HL-60/S4 treated with retinoic acid at 250 ng/mL for 4 days and 3 days (cell line): ENCODE data around the gene OR6S1.
"Not testable (repeated sequence)": the region's sequence is repeated elsewhere in the genome, so short reads cannot be mapped to it uniquely, and the experiment has no call there.

ENCODE experiments used
- in situ Hi-C: fragments of 300-500 bp; cut with MboI; formaldehyde crosslinking; loops from 2 replicates; pipeline ENCODE4 v1.7.0; 2022; ENCODE audit warnings: low sequenced_read_pairs

OR6S1 gene

DNA sequence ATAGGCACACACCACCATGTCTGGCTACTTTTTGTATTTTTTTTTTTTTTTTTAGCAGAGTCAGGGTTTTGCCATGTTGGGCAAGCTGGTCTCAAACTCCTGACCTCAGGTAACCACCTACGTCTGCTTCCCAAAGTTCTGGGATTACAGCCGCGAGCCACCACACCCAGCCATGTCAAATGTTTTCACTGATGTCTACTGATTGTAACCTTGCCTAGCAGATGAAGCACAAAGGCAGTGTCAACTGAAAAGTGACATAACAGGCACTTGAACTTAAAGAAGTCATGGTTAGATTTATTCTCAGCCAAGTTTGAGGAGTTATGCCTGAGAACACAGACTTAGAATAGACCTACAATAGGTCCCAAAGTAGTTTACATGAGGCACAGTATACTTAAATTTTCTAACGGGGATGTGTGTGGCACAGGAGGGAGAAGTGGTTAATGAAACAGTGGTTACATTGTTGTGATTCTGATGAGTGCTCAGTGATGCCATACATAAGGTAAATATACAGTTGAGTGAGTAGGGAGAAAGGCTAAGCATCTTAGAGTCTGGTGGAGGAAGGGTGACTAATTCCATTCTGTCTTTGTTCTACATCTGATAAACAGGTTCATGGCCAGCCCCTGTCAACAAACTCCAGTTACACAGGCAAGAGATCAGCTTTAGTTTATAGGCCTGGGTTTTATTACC lies 30.2 kb upstream of the OR6S1 start:
- in situ Hi-C loops, result no loop called here

DNA sequence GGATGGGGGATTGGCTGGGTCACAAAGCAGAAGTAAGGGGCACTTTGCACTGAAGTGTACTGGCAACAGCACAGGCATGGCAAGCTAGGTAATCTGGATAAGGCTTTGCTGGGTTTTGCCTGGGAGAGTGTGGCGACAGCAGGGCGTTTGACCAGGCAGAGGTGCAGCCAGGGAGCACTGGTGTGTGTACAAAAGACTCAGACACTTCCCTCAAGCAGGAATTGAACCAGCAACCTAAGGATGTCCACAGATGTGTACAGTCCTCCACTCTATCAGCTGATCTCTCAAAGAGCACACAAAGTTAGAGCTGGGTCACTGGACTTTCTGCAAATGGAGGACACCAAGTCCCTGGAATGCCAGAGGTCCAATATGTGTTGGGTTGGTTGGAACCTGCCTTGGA lies 27.5 kb upstream of the OR6S1 start:
- in situ Hi-C loops, result no loop called here

DNA sequence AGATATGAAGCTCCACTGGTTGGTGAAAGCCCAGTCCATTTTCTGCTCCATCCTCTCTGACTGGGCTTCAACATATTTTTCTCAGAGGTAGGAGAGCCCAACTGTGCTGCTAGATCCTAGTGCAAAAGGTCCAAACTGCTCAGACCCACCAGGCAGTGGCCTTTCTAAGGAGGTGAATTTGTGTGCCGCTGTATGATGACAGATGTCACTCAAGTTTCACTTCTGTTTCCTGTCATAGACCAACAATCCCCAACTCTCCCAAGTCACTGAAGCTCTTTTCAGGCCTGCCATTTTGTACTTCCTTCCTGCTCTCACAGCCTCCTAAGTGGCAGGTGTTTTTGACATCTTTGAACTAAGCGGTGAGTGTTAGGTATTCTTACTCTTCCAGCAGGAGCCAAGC lies 26.5 kb upstream of the OR6S1 start:
- in situ Hi-C loops, result no loop called here

DNA sequence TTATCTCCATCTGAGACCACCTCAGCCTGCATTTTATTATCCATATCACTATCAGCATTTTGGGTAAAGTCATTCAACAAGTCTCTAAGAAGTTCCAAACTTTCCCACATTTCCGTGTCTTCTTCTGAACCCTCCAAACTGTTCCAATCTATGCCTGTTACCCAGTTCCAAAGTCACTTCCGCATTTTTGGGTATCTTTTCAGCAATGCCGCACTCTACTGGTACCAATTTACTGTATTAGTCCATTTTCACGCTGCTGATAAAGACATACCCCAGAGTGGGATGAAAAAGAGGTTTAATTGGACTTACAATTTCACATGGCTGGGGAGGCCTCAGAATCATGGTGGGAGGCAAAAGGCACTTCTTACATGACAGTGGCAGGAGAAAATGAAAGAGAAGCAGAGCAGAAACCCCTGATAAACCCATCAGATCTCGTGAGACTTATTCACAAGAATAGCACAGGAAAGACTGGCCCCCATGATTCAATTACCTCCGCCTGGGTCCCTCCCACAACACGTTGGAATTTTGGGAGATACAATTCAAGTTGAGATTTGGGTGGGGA lies 25.0 kb upstream of the OR6S1 start:
- in situ Hi-C loops, result not testable (repeated sequence)

DNA sequence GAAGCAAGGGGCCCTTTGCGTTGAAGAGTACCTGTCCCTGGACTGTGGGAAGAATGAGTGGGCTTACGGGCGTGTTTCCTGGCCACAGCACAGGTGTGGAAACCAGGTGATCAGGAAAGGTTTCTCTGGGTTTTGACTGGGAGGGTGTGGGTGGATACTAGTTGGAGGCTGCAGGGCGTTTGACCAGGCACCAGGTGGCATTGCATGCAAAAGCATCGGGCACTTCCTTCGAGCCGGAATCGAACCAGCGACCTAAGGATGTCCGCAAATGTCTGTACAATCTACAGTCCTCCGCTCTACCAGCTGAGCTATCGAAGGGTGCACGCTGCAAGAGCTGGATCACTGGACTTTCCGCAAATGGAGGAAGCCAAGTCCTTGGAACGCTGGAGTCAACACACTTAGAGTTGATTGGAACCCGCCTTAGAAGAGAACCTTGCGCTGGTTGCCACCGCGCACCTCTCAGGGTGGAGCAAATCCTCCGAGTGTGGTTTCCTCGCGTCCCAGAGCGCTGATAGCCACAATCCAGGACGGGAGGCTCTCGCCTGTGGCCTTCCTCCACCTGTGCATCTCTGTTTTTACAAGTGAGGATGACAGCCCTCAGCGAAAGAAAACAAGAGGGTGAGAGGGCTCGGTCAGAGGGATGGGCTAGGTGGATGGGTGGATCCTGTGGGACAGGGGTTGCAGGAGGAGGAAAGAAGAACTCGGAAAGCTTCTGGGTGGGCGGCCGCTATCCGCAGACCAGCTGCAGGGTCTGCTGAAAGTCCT lies 21.7 kb upstream of the OR6S1 start:
- in situ Hi-C loops, result no loop called here

DNA sequence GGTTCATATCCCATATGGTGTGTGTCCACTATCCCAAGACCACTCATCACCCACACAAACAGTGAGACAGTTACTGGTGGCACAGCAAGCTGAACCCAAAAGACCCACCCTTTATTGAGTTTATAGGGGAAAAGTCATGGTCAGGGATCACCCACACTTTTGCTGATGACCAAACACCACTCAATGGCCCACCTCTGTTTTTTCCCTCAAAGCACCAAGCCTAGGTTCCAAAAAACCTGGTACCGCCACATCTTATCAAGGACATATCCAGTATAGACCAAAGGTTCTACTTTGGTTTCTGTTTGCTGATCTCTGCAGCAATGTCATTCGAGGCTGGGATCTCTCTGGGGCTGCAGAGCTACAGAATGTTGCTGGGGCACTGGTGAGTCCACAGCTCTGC lies 19.7 kb upstream of the OR6S1 start:
- in situ Hi-C loops, result no loop called here

DNA sequence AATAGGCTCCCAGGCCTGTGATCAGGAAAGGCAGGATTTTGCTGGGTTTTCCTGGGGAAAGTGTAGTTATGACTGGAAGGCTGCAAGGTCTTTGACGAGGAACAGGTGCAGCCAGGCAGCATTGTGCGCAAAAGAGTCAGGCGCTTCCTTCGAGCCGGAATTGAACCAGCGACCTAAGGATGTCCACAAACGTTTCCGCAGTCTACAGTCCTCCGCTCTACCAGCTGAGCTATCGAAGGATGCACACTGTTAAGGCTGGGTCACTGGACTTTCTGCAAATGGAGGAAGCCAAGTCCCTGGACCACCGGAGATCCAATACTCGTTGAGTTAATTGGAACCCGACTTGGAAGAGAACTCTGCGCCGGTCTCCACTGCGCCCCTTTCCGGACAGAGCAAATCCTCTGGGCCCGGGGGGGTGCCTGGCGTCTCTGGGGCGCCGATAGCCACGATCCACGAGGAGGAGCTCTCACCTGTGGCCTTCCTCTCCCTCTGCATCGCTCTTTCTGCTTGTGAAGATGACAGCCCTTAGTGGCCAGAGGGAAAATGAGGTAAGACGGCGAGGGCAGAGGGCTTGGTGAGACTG lies 18.4 kb upstream of the OR6S1 start:
- in situ Hi-C loops, result no loop called here

DNA sequence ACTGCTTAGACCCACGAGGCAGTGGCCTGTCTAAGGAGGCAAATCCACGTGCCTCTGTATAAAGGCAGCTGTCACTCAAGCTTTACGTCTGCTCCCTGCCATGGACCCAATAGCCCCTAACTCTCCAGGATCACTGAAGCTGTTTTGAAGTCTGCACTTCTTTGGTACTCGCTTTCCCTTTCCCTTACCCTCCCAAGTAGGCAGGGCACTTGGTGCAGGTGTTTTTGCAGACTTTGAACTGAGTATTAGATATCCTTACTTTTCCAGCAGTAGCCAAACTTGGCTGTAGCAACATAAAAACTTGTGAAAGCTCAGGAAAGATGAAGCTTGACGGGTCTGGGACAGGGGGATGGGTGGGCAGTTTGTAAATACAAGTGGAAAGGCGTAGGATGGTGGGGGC lies 17.8 kb upstream of the OR6S1 start:
- in situ Hi-C loops, result no loop called here

DNA sequence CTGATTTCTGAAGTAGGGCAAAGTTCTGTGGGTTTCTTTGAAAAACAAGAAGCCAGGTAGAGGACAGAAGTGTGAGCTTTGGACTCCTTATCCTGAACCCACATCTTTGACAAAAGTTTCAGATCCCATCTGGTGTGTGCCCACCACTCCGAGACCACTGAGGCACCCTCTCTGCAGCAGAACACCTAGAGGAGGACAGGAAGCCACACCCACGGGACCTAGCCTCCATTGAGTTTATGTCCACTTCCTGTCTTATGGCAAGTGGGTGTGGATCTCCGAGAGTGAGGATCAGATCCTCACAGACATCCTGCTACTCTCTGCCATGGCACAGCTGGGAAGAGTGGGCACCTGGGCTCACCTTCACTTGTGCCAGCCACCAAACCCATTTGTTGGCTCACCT lies 16.8 kb upstream of the OR6S1 start:
- in situ Hi-C loops, result no loop called here

DNA sequence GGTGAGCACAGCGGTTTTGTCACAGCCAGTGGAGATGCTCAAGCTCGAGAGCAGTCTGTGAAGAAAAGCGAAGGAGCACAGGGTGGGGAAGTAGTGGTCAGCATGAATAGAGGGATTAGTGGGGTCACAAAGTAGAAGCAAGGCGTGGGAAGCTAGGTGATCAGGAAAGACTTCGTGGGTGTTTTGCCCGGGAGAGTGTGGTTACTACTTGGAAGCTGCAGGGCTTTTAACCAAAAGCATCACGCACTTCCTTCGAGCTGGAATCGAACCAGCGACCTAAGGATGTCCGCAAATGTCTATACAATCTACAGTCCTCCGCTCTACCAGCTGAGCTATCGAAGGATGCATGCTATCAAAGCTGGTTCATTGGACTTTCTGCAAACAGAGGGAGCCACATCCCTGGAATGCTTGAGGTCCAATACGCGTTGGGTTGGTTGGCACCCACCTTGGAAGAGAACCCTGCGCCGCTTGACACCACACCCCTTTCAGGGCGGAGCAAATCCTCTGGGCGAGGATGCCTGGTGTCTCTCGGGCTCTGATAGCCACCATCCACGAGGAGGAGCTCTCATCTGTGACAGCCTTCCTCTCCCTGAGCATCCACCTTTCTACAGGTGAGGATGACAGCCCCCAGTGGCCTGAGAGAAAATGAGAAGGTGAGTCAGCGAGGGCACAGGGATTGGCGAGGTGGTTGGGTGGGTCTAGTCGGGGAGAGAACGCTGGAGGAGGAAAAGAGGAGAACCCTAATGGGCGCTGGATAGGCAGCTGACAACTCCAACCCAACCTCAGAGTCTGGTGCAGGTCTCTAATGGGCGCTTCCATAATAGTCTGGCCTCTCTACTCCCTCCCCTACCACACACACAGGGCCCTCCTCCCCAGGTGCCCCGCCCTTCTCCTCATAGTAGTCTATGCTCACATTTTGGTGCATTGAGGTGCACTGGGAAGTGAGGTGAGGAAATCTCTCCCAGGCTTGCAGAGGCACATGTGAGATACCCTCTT lies 16.0 kb upstream of the OR6S1 start:
- in situ Hi-C loops, result no loop called here

DNA sequence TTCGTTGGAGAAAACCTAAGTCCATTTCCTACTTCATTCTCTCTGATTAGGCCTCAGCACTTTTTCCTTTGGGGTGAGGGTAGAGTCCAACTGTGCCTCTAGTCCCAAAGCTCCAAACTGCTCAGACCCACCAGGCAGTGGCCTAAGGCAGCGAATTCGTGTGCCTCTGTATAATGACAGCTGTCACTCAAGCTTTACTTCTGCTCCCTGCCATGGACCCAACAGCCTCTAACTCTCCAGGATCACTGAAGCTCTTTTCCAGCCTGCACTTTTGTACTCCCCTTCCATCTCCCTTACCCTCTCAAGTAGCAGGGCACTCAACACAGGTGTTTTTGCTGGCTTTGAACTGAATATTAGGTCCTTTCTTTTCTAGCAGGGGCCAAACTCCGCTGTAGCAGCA lies 14.8 kb upstream of the OR6S1 start:
- in situ Hi-C loops, result no loop called here

DNA sequence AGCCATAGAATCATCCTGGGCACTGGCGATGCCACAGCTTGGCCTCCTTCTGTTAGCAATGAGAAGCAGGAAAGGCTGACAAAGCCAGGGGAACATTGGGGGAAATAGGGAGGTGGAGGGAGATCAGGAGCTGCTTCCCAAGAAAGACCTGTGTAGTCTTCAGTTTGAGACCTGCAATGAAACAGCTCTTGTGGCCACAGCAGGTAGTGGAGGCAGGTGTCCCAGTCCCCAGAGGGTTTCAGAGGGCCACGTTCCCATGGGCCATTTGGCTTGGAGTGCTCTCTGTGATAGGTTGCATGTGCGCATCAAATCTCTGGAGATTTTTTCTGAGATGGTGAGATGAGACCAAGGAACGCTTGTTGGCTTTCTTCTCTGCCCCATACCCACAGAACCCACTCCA lies 14.4 kb upstream of the OR6S1 start:
- in situ Hi-C loops, result no loop called here

DNA sequence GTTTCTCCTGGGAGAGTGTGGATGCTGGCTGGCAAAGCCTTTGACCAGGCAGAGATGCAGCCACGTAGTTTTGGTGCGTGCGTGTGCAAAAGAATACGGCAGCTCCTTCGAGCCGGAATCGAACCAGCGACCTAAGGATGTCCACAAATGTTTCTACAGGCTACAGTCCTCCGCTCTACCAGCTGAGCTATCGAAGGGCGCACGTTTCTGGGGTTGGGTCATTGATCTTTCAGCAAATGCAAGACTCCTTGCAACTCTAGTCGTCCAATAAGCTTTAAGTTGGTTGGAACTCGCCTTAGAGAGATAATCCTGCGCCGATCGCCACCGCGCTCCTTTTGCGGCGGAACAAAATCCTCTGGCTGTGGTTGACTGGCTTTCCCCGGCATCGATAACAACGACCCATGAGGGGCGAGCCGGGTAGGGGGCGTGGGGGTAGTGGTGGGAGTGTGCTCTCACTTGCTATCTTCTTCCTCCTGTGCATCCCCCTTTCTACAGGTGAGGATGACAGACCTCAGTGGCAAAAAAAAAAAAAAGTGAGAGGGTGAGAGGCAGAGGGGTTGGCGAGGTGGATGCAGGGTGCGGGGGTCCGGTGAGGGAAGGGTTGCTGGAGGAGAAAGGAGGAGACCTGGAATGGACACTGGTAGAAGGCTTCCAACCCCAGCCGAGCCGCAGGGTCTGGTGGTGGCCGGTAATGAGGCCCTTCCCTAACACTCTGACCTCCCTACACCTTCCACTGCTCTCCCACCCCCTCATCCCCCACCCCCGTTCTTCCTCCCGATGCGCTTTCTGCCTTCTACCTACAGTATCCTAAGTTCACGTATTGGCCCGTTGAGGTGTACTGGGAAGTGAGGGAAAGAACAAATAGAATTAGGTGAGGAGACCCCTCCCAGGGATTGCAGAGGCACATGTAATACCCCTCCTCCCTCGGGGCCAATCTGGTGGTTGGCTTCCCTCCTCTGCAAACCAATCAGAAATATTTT lies 11.8 kb upstream of the OR6S1 start:
- in situ Hi-C loops, result no loop called here

DNA sequence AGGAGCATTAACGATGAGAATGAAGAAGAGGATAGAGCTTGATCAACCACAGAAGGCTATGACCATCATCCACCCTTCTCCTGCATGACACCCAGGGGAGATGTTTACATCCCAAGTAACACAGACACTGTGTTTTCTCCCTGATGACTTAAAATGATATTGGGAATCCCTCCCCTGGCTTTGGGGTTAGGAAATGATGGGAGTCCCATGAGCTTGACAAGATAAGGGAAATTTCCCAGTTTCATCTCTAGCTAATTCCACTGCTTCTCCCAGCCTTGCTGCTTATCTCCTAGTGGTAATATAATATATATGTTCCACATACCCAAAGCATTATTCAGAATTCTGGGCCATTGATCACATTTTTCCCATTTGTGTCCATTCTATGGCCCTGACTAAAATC lies 4.0 kb upstream of the OR6S1 start:
- in situ Hi-C loops, result no loop called here

DNA sequence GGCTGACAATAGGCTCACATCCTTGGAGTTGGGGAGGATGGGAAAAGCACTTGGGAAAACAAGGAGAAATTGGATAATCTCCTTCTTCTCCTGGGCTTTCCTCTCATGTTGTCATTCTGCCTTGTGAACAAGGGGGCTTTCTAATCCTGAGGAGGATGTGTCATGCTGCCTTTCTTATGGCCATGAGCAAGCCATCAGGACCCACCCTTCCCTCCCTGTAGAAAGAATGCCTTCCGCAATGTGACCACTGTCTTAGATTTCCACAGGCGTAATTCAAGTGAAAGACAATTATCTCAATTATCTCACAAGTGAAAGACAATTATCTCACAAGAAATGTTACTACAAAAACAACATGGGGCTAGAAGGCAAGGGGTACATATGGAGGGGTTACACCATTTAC lies 3.0 kb upstream of the OR6S1 start:
- in situ Hi-C loops, result no loop called here

DNA sequence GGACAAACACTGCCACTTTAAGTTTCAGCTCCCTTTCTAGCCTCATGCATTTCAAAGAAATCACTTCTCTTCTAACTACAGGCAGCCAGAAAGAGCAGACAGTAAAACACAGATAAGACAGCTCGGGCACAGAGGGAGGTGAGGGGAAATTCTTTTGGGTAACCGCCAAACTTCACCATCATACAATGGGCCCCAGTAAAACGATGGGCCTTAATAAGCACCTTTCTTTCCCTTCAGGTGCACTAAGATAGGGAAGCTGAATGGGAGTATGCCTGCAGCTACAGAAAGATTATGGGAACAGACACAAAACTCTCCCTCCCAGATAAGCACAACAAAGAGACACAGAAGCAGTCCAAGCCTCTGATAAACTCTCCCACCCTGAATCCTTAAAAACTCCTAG lies 1.3 kb upstream of the OR6S1 start:
- in situ Hi-C loops, result not testable (repeated sequence)

DNA sequence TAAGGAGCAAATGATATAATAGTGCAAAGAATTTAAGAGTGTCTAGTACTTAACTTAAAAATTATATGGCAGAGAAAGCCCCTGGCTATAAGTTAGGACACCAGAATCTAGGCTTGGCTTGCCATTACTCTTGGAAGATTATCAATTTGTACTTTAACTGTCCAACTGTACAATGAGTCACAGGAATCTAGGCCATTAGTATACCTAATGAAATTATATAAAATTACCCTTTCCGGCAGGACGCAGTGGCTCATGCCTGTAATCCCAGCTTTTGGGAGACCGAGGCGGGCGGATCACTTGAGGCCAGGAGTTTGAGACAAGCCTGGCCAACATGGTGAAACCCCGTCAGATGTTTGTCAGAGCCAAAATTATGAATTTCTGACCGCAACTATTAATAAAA lies 691 bp upstream of the OR6S1 start:
- in situ Hi-C loops, result no loop called here

DNA sequence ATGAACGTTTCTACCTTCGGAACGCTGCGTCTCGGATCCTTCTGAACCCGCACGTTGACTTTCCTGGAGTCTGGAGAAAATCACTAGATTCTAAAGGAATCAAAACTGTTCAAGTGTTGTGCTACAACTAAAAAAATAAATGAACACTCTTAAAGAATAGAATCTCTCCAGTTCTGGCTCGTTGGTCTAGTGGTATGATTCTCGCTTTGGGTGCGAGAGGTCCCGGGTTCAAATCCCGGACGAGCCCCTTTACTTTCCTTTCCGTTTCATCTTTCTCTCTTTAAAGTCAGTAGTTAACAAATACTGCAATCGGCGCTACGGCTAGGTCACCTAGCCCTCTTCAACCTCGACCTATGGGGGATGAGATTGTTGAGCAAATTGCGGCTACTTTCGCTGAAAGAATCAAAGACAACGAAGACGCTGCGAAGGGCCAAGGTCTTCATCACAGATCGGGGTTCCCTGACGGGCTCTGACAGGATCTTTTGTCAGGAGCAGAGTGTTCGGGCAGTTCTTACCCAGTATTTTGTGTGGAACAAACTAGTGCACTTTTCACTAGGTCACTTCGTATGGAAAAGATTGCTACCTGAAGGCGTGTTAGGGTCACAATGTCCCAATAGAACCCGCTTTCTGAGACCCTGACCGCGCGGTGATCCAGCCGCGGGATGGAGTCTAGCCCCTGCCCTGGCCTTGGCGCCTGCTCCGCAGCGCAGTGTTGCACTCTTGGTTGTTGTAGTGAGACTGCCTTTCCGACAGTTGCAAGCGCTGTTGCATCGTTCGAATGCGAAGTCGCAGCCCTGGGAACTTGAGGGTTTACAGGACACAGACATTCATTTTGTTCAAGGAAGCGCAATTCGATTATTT lies 8.4 kb downstream of the OR6S1 start:
- in situ Hi-C loops, result no loop called here

DNA sequence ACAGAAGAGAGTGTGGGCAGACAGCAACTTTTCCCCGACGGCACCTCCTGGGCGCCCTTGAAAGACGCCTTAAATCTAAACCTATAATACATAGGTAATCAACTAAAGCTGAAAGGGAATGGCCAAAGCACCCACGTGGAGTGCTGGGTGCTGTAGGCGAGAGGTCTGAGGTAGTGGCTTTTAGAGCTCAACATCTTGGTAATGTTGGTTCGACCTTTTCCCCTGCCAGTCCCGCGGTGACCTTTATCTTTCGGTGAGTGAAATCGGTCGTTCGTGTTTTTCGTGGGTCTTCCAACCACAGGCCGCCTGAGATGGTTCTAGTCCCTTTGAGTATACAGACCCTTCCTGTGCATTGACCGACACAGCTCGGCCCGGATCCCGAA lies 9.1 kb downstream of the OR6S1 start:
- in situ Hi-C loops, result no loop called here
